GM12878 (cell line): Measurements from ENCODE around the gene VCAM1.

Experiments used
- BRCA1 ChIP-seq: IDR thresholded peaks from 2 replicates; pipeline ENCODE4 v1.6.1; 2011; ENCODE audit warnings: low read depth, low read length, improper control_type of control experiment
- CHD1 ChIP-seq: IDR thresholded peaks from 2 replicates; pipeline ENCODE4 v1.6.1; 2012; ENCODE audit warnings: low read depth, low read length, improper control_type of control experiment
- EP300 ChIP-seq, 2 experiments: fragments of 150-350 bp in 1 of 2; IDR thresholded peaks; 2 replicates each; pipeline ENCODE4 v1.6.1; 2011 to 2012; ENCODE audit warnings: low read depth in 2 of 2, low read length in 2 of 2, borderline replicate concordance in 1 of 2, improper control_type of control experiment in 1 of 2, inconsistent platforms in 1 of 2; ENCODE audit not compliant: control insufficient read depth in 1 of 2
- FOS ChIP-seq: IDR thresholded peaks from 3 replicates; pipeline ENCODE4 v1.6.1; 2011; ENCODE audit warnings: borderline replicate concordance; ENCODE audit not compliant: insufficient read length; ENCODE audit errors: extremely low read depth
- POLR2A ChIP-seq: IDR thresholded peaks from 2 replicates; pipeline ENCODE4 v1.6.1; 2011; ENCODE audit warnings: low read depth, mild to moderate bottlenecking, low read length
- SMAD1 ChIP-seq: fragments of 450-650 bp; IDR thresholded peaks from 2 replicates; pipeline ENCODE4 v1.6.1; 2018; ENCODE audit warnings: mild to moderate bottlenecking, low read depth; ENCODE audit not compliant: partially characterized antibody
- YY1 ChIP-seq: IDR thresholded peaks from 2 replicates; pipeline ENCODE4 v1.6.1; 2011; ENCODE audit warnings: low read depth, mild to moderate bottlenecking, low read length
- TF ChIP-seq, protein P1 (sequence below), 3 experiments: IDR thresholded peaks in 2 of 3; conservative IDR thresholded peaks in 1 of 3; 2 replicates each; pipeline ENCODE4 v1.5.1; 2011; ENCODE audit warnings: low read depth in 3 of 3, low read length in 3 of 3, mild to moderate bottlenecking in 3 of 3, control low read depth in 2 of 3, moderate library complexity in 2 of 3, inconsistent platforms in 1 of 3, mixed read lengths in 1 of 3; ENCODE audit not compliant: control insufficient read depth in 2 of 3, insufficient read depth in 1 of 3; ENCODE audit errors: extremely low read depth in 1 of 3
- TF ChIP-seq, protein P2 (sequence below): IDR thresholded peaks from 2 replicates; pipeline ENCODE4 v1.6.1; 2012; ENCODE audit warnings: mild to moderate bottlenecking, low read depth, low read length
- TF ChIP-seq, protein P3 (sequence below): IDR thresholded peaks from 2 replicates; pipeline ENCODE4 v1.6.1; 2011; ENCODE audit warnings: low read depth, low read length, improper control_type of control experiment, borderline replicate concordance

DNA sequence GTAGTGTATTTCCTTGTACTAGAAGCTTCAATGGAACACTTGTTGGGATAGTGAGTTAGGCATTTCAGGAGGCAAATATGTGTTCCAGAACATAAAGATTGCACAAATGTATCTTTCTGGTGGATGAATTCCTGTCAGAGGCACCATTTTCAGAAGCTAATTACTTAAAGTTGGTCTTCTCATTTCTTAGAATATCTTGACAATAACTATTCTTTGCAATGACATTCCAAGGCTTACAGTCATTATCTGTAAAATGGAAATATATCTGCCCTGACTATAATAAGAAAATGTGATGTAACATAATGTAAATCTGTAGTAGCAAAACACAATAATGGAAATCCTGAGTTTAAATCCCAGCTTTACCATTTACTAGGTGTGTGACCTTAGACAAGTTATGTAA is 2.7 kb downstream of the VCAM1 start:
- no peak for TF ChIP-seq YY1
- TF ChIP-seq CHD1: no peak
- TF ChIP-seq SMAD1: no peak
- TF ChIP-seq, protein P1, sequence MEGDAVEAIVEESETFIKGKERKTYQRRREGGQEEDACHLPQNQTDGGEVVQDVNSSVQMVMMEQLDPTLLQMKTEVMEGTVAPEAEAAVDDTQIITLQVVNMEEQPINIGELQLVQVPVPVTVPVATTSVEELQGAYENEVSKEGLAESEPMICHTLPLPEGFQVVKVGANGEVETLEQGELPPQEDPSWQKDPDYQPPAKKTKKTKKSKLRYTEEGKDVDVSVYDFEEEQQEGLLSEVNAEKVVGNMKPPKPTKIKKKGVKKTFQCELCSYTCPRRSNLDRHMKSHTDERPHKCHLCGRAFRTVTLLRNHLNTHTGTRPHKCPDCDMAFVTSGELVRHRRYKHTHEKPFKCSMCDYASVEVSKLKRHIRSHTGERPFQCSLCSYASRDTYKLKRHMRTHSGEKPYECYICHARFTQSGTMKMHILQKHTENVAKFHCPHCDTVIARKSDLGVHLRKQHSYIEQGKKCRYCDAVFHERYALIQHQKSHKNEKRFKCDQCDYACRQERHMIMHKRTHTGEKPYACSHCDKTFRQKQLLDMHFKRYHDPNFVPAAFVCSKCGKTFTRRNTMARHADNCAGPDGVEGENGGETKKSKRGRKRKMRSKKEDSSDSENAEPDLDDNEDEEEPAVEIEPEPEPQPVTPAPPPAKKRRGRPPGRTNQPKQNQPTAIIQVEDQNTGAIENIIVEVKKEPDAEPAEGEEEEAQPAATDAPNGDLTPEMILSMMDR (IDR thresholded peaks at IDR 0.05 in 2 of 3, conservative IDR thresholded peaks at IDR 0.05 in 1 of 3; ENCODE audit: control insufficient read depth in 2 of 3, extremely low read depth in 1 of 3, insufficient read depth in 1 of 3, low read depth in 3 of 3, low read length in 3 of 3): no peak
- TF ChIP-seq, protein P2, sequence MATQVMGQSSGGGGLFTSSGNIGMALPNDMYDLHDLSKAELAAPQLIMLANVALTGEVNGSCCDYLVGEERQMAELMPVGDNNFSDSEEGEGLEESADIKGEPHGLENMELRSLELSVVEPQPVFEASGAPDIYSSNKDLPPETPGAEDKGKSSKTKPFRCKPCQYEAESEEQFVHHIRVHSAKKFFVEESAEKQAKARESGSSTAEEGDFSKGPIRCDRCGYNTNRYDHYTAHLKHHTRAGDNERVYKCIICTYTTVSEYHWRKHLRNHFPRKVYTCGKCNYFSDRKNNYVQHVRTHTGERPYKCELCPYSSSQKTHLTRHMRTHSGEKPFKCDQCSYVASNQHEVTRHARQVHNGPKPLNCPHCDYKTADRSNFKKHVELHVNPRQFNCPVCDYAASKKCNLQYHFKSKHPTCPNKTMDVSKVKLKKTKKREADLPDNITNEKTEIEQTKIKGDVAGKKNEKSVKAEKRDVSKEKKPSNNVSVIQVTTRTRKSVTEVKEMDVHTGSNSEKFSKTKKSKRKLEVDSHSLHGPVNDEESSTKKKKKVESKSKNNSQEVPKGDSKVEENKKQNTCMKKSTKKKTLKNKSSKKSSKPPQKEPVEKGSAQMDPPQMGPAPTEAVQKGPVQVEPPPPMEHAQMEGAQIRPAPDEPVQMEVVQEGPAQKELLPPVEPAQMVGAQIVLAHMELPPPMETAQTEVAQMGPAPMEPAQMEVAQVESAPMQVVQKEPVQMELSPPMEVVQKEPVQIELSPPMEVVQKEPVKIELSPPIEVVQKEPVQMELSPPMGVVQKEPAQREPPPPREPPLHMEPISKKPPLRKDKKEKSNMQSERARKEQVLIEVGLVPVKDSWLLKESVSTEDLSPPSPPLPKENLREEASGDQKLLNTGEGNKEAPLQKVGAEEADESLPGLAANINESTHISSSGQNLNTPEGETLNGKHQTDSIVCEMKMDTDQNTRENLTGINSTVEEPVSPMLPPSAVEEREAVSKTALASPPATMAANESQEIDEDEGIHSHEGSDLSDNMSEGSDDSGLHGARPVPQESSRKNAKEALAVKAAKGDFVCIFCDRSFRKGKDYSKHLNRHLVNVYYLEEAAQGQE: no peak
- TF ChIP-seq BRCA1: no peak
- no peak for TF ChIP-seq FOS
- no peak for TF ChIP-seq POLR2A
- TF ChIP-seq, protein P3, sequence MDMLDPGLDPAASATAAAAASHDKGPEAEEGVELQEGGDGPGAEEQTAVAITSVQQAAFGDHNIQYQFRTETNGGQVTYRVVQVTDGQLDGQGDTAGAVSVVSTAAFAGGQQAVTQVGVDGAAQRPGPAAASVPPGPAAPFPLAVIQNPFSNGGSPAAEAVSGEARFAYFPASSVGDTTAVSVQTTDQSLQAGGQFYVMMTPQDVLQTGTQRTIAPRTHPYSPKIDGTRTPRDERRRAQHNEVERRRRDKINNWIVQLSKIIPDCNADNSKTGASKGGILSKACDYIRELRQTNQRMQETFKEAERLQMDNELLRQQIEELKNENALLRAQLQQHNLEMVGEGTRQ: no peak
- TF ChIP-seq EP300 (IDR thresholded peaks at IDR 0.05; ENCODE audit: borderline replicate concordance in 1 of 2, control insufficient read depth in 1 of 2, low read depth in 2 of 2, low read length in 2 of 2): no peak
